Measurements from ENCODE around the gene KRTAP10-4.

KRTAP10-4 gene

DNA sequence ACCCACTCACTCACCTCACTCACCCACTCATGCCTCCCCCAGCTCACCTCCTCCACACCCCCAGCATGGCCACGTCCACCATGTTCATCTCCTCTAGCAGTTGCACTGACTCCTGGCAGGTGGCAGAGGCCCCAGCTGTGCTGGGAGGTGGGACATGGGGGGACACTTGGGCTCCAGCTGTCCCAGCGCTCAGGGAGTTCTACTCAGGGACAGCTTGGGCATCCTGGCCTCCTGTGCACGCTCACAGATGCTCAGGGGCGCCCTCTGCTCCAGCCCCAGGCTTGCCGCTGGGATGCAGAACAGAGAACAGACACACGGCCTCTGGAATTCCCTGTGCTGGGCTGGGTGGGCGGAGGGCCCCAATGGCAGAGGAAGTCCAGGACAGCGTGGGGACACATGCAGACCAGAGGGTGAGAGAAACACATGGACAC lies 43.6 kb downstream of the KRTAP10-4 start:
- DNase-seq (ENCODE audit: low read depth in 2 of 2): no peak

DNA sequence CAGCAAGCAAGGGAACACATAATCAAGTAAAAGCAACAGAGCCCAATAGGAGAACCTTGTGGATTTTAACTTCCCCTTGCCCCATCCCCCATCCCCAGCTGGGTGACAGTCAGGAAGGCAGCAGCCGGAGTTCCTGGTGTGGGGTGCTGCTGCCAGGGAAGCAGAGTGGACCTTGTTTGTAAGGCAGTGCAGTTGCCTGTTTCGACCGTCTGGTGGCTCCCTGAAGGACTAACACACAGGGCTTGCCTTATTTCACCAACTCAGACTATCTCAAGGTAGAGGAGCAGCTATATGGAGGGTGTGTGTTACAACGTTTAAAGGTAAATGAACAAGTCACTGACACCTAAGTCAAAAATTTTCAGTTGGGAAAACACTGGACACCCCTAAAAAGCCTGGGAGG lies 45.0 kb downstream of the KRTAP10-4 start:
- no peak for DNase-seq (ENCODE audit: low read depth in 2 of 2)

DNA sequence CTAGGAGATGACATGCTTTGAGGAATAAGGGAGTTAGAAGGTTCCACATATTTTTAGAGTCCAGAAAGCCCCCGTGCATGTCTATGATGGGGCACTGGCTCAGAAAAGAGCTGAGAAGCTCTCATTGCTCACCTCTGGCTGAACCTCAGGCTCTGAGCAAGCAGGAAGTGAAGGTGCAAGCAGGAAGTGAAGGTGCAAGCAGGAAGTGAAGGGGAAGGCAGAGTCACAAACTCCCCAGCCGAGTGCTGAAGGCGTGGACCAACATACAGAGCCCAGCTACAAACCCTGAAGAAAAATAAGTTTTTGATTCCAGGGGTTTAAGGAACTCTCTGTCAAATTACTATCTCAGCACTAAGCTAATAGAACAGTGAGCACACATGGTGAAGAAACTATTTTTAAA lies 45.4 kb downstream of the KRTAP10-4 start:
- DNase-seq (ENCODE audit: low read depth in 2 of 2): no peak

DNA sequence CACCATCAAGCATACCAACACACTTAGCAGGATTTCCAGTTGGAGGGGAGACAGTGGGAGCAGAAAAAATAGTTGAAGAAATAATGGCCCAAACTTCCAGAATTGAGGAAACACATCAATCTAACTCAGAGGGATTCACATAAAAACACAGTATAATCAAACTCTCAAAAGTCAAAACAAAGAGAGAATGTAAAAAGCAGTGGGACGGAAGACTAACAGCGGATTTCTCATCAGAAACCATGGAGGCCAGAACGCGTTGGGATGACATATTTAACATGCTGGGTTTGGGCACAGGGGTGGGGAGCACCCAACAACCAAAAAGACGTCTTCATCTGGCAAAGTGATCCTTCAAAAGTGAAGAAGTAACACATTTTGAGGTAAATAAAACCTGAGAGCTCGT lies 46.4 kb downstream of the KRTAP10-4 start:
- DNase-seq (ENCODE audit: low read depth in 2 of 2): no peak

DNA sequence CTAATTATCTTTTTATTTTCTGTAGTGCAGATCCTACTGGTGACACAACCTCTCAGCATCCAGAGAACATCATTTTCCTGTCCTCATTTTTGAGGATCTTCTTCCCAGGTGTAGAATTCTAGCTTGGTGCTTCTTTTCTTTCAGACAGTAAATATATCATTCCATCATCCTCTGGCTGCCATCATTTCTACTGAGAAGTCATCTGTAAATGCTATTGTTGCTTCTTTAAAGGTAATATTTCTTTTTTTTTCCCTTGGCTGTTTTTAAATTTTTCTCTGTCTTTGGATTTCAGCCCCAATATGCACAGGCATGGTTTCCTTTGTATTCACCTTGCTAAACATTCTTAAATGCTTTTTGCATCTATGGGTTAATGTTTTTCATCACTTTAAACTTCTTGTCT lies 50.0 kb downstream of the KRTAP10-4 start:
- no peak for DNase-seq (ENCODE audit: low read depth in 2 of 2)

Measured in fibroblast of skin of left biceps (primary cell).